Measurements from ENCODE around the gene SLC8B1.

GRCh38 chr12:113302886-113303640 is 31.8 kb downstream of the SLC8B1 start:
- TF ChIP-seq CTCF (IDR thresholded peaks at IDR 0.05) (no peak), ZFX (IDR thresholded peaks at IDR 0.05; ENCODE audit: borderline replicate concordance) (no peak)
